Neuronal stem cell (in vitro differentiated cells): ENCODE measurements around the gene NPY4R.
"Not testable (repeated sequence)": the region's sequence is repeated elsewhere in the genome, so short reads cannot be mapped to it uniquely, and the experiment has no call there.

Experiments
- DNase-seq: peaks from one replicate; pipeline ENCODE4 v3.0.0-alpha.2; 2013; ENCODE audit warnings: low spot score
- H2AFZ ChIP-seq: one replicate; pipeline ENCODE4 v1.6.1; 2013; ENCODE audit warnings: mild to moderate bottlenecking, low read length, inconsistent platforms
- H2AK5ac ChIP-seq: 2 replicates; pipeline ENCODE4 v1.6.1; 2013; ENCODE audit warnings: low read depth, mild to moderate bottlenecking, inconsistent platforms, low read length, moderate library complexity, mixed read lengths
- H2BK120ac ChIP-seq: 2 replicates; pipeline ENCODE4 v1.6.1; 2013; ENCODE audit warnings: low read depth, mild to moderate bottlenecking, inconsistent platforms, low read length, moderate library complexity, mixed read lengths
- H2BK12ac ChIP-seq: one replicate; pipeline ENCODE4 v1.6.1; 2013; ENCODE audit warnings: low read length, inconsistent platforms
- H2BK15ac ChIP-seq: 2 replicates; pipeline ENCODE4 v1.6.1; 2013; ENCODE audit warnings: mild to moderate bottlenecking, low read length, inconsistent platforms, mixed read lengths
- H2BK5ac ChIP-seq: one replicate; pipeline ENCODE4 v1.6.1; 2013; ENCODE audit warnings: inconsistent platforms, mild to moderate bottlenecking, low read length, moderate library complexity
- H3K14ac ChIP-seq: one replicate; pipeline ENCODE4 v1.6.1; 2013; ENCODE audit warnings: low read length, inconsistent platforms
- H3K18ac ChIP-seq: 2 replicates; pipeline ENCODE4 v1.6.1; 2013; ENCODE audit warnings: low read length, inconsistent platforms
- H3K23ac ChIP-seq: 2 replicates; pipeline ENCODE4 v1.6.1; 2013; ENCODE audit warnings: low read depth, mild to moderate bottlenecking, mixed read lengths, low read length, inconsistent platforms; ENCODE audit not compliant: poor library complexity
- H3K27ac ChIP-seq: replicated peaks from 3 replicates; pipeline ENCODE4 v1.5.1; 2013; ENCODE audit warnings: low read length, inconsistent platforms
- H3K27me3 ChIP-seq, 3 experiments: 2 replicates each; pipeline ENCODE4 v1.6.1; 2013; ENCODE audit warnings: low read length in 3 of 3, mild to moderate bottlenecking in 2 of 3, inconsistent platforms in 1 of 3, low read depth in 1 of 3, mixed read lengths in 1 of 3, moderate library complexity in 1 of 3; ENCODE audit not compliant: control insufficient read depth in 3 of 3, insufficient read depth in 3 of 3
- H3K36me3 ChIP-seq, 2 donors: replicated peaks in 1 of 2; 2 replicates each; pipeline ENCODE4 v1.6.1; 2013; ENCODE audit warnings: low read length in 2 of 2; ENCODE audit not compliant: control insufficient read depth in 2 of 2, insufficient read depth in 2 of 2
- H3K4ac ChIP-seq: 2 replicates; pipeline ENCODE4 v1.6.1; 2013; ENCODE audit warnings: inconsistent platforms, mild to moderate bottlenecking, low read length, moderate library complexity
- H3K4me1 ChIP-seq, 2 donors: 1 replicate in 1 of 2; 2 replicates in 1 of 2; pipeline ENCODE4 v1.6.1; 2013; ENCODE audit warnings: low read length in 2 of 2, low read depth in 1 of 2; ENCODE audit not compliant: control insufficient read depth in 2 of 2, insufficient read depth in 1 of 2
- H3K4me2 ChIP-seq: one replicate; pipeline ENCODE4 v1.6.1; 2013; ENCODE audit warnings: mild to moderate bottlenecking, low read length, inconsistent platforms; ENCODE audit not compliant: insufficient read depth, poor library complexity, severe bottlenecking
- H3K4me3 ChIP-seq, 2 donors: 2 replicates each; pipeline ENCODE4 v1.5.1; 2013; ENCODE audit warnings: low read length in 2 of 2, mild to moderate bottlenecking in 2 of 2, inconsistent platforms in 1 of 2, moderate library complexity in 1 of 2
- H3K79me1 ChIP-seq: one replicate; pipeline ENCODE4 v1.6.1; 2013; ENCODE audit warnings: low read depth, mild to moderate bottlenecking, inconsistent platforms, low read length, moderate library complexity
- H3K9ac ChIP-seq: one replicate; pipeline ENCODE4 v1.6.1; 2013; ENCODE audit warnings: mild to moderate bottlenecking, low read depth, low read length, inconsistent platforms; ENCODE audit not compliant: poor library complexity
- H3K9me3 ChIP-seq, 2 donors: replicated peaks in 1 of 2; 2 replicates each; pipeline versions ENCODE3 to v1.6.1; 2013; ENCODE audit warnings: low read length in 2 of 2, mild to moderate bottlenecking in 2 of 2, inconsistent platforms in 1 of 2, low read depth in 1 of 2, mixed read lengths in 1 of 2, moderate library complexity in 1 of 2; ENCODE audit not compliant: control insufficient read depth in 2 of 2, insufficient read depth in 1 of 2
- H4K8ac ChIP-seq: one replicate; pipeline ENCODE4 v1.6.1; 2013; ENCODE audit warnings: low read depth, mild to moderate bottlenecking, inconsistent platforms, low read length, moderate library complexity
- H4K91ac ChIP-seq: one replicate; pipeline ENCODE4 v1.6.1; 2013; ENCODE audit warnings: low read length, low read depth, mild to moderate bottlenecking, inconsistent platforms; ENCODE audit not compliant: poor library complexity
- WGBS, 2 donors: extraction: QIAGEN DNeasy Blood & Tissue Kit; methylation state at CpG; one replicate each; pipeline ENCODE4 v1.1.7; 2013; ENCODE audit warnings: missing lambda C conversion rate in 2 of 2, mixed read lengths in 1 of 2; ENCODE audit not compliant: insufficient read length in 2 of 2, insufficient replicate concordance in 1 of 2; ENCODE audit errors: extremely low coverage in 2 of 2; 5-methylcytosine and 5-hydroxymethylcytosine counted together

Gene NPY4R

GRCh38 chr10:46419570-46420379, 46.0 kb downstream of the NPY4R start:
- not testable (repeated sequence) for H3K4me3 ChIP-seq, H2AK5ac ChIP-seq, H3K4me1 ChIP-seq, H2BK120ac ChIP-seq, H3K36me3 ChIP-seq, H3K27me3 ChIP-seq, H3K79me1 ChIP-seq, H4K8ac ChIP-seq, H3K9ac ChIP-seq, H2BK12ac ChIP-seq, H4K91ac ChIP-seq, H3K9me3 ChIP-seq, H2AFZ ChIP-seq, H3K4ac ChIP-seq, H3K27ac ChIP-seq, H2BK5ac ChIP-seq, H3K18ac ChIP-seq, DNase-seq, H3K4me2 ChIP-seq, H3K23ac ChIP-seq, H3K14ac ChIP-seq, H2BK15ac ChIP-seq
- no CpG with 5 or more reads among the region's 13 CpGs for WGBS, 2 donors

GRCh38 chr10:46418283-46418682, 47.5 kb downstream of the NPY4R start:
- not testable (repeated sequence) for H3K14ac ChIP-seq, H3K4me3 ChIP-seq, H2BK120ac ChIP-seq, DNase-seq, H3K9ac ChIP-seq, H2AK5ac ChIP-seq, H2AFZ ChIP-seq, H3K4me1 ChIP-seq, H4K8ac ChIP-seq, H3K79me1 ChIP-seq, H3K9me3 ChIP-seq, H2BK5ac ChIP-seq, H3K27me3 ChIP-seq, H3K23ac ChIP-seq, H3K4me2 ChIP-seq, H2BK12ac ChIP-seq, H3K27ac ChIP-seq, H3K36me3 ChIP-seq, H4K91ac ChIP-seq, H3K4ac ChIP-seq, H2BK15ac ChIP-seq
- WGBS, 2 donors: no CpG with 5 or more reads among the region's 7 CpGs
- H3K18ac ChIP-seq: peak overlapping the region; percentile 27

- H2BK12ac ChIP-seq, H3K4ac ChIP-seq: not testable (repeated sequence)
Measured at GRCh38 chr10:46415291-46415690, 50.5 kb downstream of the NPY4R start.

GRCh38 chr10:46412665-46413064, 53.1 kb downstream of the NPY4R start:
- not testable (repeated sequence) for H3K27ac ChIP-seq, H3K9ac ChIP-seq, H3K23ac ChIP-seq, H3K79me1 ChIP-seq, H2BK12ac ChIP-seq, H3K4me1 ChIP-seq, H3K9me3 ChIP-seq, DNase-seq, H3K4me3 ChIP-seq, H3K4me2 ChIP-seq, H4K8ac ChIP-seq, H3K14ac ChIP-seq, H3K27me3 ChIP-seq, H4K91ac ChIP-seq, H2BK5ac ChIP-seq, H2BK120ac ChIP-seq, H2BK15ac ChIP-seq, H3K4ac ChIP-seq, H2AK5ac ChIP-seq, H3K36me3 ChIP-seq, H2AFZ ChIP-seq, H3K18ac ChIP-seq
- no CpG with 5 or more reads among the region's 5 CpGs for WGBS, 2 donors

More at GRCh38 chr10:46415291-46415690, 50.5 kb downstream of the NPY4R start:
- not testable (repeated sequence) for H3K4me2 ChIP-seq, DNase-seq, H3K9ac ChIP-seq, H2BK5ac ChIP-seq, H3K27me3 ChIP-seq, H4K91ac ChIP-seq, H3K14ac ChIP-seq, H3K9me3 ChIP-seq, H3K36me3 ChIP-seq, H4K8ac ChIP-seq, H3K23ac ChIP-seq, H3K27ac ChIP-seq, H2BK15ac ChIP-seq, H2AK5ac ChIP-seq, H3K18ac ChIP-seq, H3K4me3 ChIP-seq, H2BK120ac ChIP-seq, H2AFZ ChIP-seq, H3K79me1 ChIP-seq, H3K4me1 ChIP-seq
- no CpG with 5 or more reads among the region's 6 CpGs for WGBS, 2 donors
